H1 (cell line): ENCODE results near the gene HS1BP3.

ENCODE experiments used
- ATF2 ChIP-seq: IDR thresholded peaks from 2 replicates; pipeline ENCODE4 v1.6.1; 2012; ENCODE audit warnings: low read length, inconsistent platforms
- EZH2 ChIP-seq: fragments of 200-600 bp; sonication (generic); IDR thresholded peaks from 2 replicates; pipeline ENCODE4 v1.7.1; 2012; ENCODE audit warnings: low read depth, mild to moderate bottlenecking, moderate library complexity, low read length, inconsistent platforms; ENCODE audit not compliant: severe bottlenecking

- no peak for TF ChIP-seq ATF2
- no peak for TF ChIP-seq EZH2
These were observed 2.7 kb downstream of the HS1BP3 start for GRCh38 chr2:20648206-20648605.
